HEK293 (cell line): ENCODE data around the gene BEND3.

ENCODE experiments used
- CTCF ChIA-PET: fragments of 350-600 bp; formaldehyde crosslinking; extraction: SDS; loops from one replicate; lab custom pipeline; 2021; ENCODE audit warnings: antibody characterized with exemption; lab: Yijun Ruan, JAX
- POLR2A ChIA-PET: fragments of 300-600 bp; formaldehyde crosslinking; extraction: SDS; loops from one replicate; lab custom pipeline; 2020; ENCODE audit warnings: antibody characterized with exemption, inconsistent platforms; lab: Yijun Ruan, JAX
- H3K27ac ChIP-seq: fragments of 200-500 bp; sonication (Bioruptor generic); 2 replicates; pipeline ENCODE4 v1.5.1; 2014; ENCODE audit warnings: low read depth, low read length, control low read depth, inconsistent platforms; ENCODE audit errors: extremely low read depth
- H3K36me3 ChIP-seq, 2 experiments: fragments of 200-500 bp in 1 of 2; sonication (Bioruptor generic) in 1 of 2; 1 replicate in 1 of 2; 2 replicates in 1 of 2; pipeline ENCODE4 v1.5.1; 2014 to 2017; ENCODE audit warnings: inconsistent platforms in 2 of 2, low read length in 2 of 2; ENCODE audit not compliant: control insufficient read depth in 2 of 2, insufficient read depth in 1 of 2
- H3K4me1 ChIP-seq: fragments of 200-500 bp; sonication (Bioruptor generic); 2 replicates; pipeline ENCODE4 v1.5.1; 2014; ENCODE audit warnings: mild to moderate bottlenecking, low read length, inconsistent platforms; ENCODE audit not compliant: control insufficient read depth, insufficient read depth
- H3K4me3 ChIP-seq: 2 replicates; pipeline ENCODE4 v1.5.1; 2011; ENCODE audit warnings: low read depth, mild to moderate bottlenecking, control low read depth, low read length, moderate library complexity
- H3K9me3 ChIP-seq: fragments of 200-500 bp; sonication (Bioruptor generic); 2 replicates; pipeline ENCODE4 v1.5.1; 2014; ENCODE audit warnings: low read depth, low read length, inconsistent platforms; ENCODE audit not compliant: control insufficient read depth, insufficient read depth
- GLIS1 ChIP-seq: fragments of 450-650 bp; formaldehyde crosslinking; IDR thresholded peaks from 2 replicates; pipeline ENCODE4 v1.5.1; 2016; ENCODE audit warnings: missing biosample characterization, missing genetic modification characterization
- HOXD13 ChIP-seq: sonication (generic); formaldehyde crosslinking; IDR thresholded peaks from 2 replicates; pipeline ENCODE4 v1.8.0; 2022; ENCODE audit warnings: missing genetic modification reagents, borderline replicate concordance
- MYNN ChIP-seq: fragments of 450-650 bp; formaldehyde crosslinking; IDR thresholded peaks from 2 replicates; pipeline ENCODE4 v1.5.1; 2016; ENCODE audit warnings: missing biosample characterization, missing genetic modification characterization, borderline replicate concordance
- OSR2 ChIP-seq: fragments of 450-650 bp; formaldehyde crosslinking; IDR thresholded peaks from 2 replicates; pipeline ENCODE4 v1.5.1; 2016; ENCODE audit warnings: missing biosample characterization, missing genetic modification characterization
- SP3 ChIP-seq: fragments of 450-650 bp; formaldehyde crosslinking; IDR thresholded peaks from 2 replicates; pipeline ENCODE4 v1.5.1; 2016; ENCODE audit warnings: missing biosample characterization, missing genetic modification characterization
- YY1 ChIP-seq: fragments of 450-650 bp; formaldehyde crosslinking; IDR thresholded peaks from 2 replicates; pipeline ENCODE4 v1.5.1; 2018; ENCODE audit warnings: missing biosample characterization, missing genetic modification characterization
- ZBTB17 ChIP-seq: fragments of 450-650 bp; formaldehyde crosslinking; IDR thresholded peaks from 2 replicates; pipeline ENCODE4 v1.5.1; 2016; ENCODE audit warnings: missing biosample characterization, missing genetic modification characterization
- ZBTB20 ChIP-seq: fragments of 450-650 bp; formaldehyde crosslinking; IDR thresholded peaks from 2 replicates; pipeline ENCODE4 v1.5.1; 2016; ENCODE audit warnings: missing biosample characterization, missing genetic modification characterization
- ZBTB8A ChIP-seq: fragments of 450-650 bp; formaldehyde crosslinking; IDR thresholded peaks from 2 replicates; pipeline ENCODE4 v1.5.1; 2016; ENCODE audit warnings: missing biosample characterization, missing genetic modification characterization
- ZFP37 ChIP-seq: fragments of 450-650 bp; formaldehyde crosslinking; IDR thresholded peaks from 2 replicates; pipeline ENCODE4 v1.5.1; 2016; ENCODE audit warnings: missing biosample characterization, missing genetic modification characterization
- ZFP41 ChIP-seq: fragments of 450-650 bp; formaldehyde crosslinking; IDR thresholded peaks from 2 replicates; pipeline ENCODE4 v1.5.1; 2016; ENCODE audit warnings: missing biosample characterization, missing genetic modification characterization, borderline replicate concordance
- ZNF114 ChIP-seq: fragments of 450-650 bp; formaldehyde crosslinking; IDR thresholded peaks from 2 replicates; pipeline ENCODE4 v1.5.0; 2017; ENCODE audit warnings: missing biosample characterization, missing genetic modification characterization
- ZNF121 ChIP-seq: fragments of 450-650 bp; formaldehyde crosslinking; IDR thresholded peaks from 2 replicates; pipeline ENCODE4 v1.5.1; 2016; ENCODE audit warnings: missing biosample characterization, missing genetic modification characterization
- ZNF146 ChIP-seq: fragments of 450-650 bp; formaldehyde crosslinking; IDR thresholded peaks from 2 replicates; pipeline ENCODE4 v1.5.1; 2016; ENCODE audit warnings: missing biosample characterization, missing genetic modification characterization
- ZNF24 ChIP-seq: fragments of 450-650 bp; formaldehyde crosslinking; IDR thresholded peaks from 2 replicates; pipeline ENCODE4 v1.5.1; 2016; ENCODE audit warnings: missing biosample characterization, missing genetic modification characterization
- ZNF341 ChIP-seq: fragments of 450-650 bp; formaldehyde crosslinking; IDR thresholded peaks from 2 replicates; pipeline ENCODE4; 2016; ENCODE audit warnings: low read depth, missing biosample characterization, missing genetic modification characterization
- ZNF426 ChIP-seq: fragments of 450-650 bp; formaldehyde crosslinking; IDR thresholded peaks from 2 replicates; pipeline ENCODE4 v1.5.1; 2017; ENCODE audit warnings: missing biosample characterization, missing genetic modification characterization, mild to moderate bottlenecking, inconsistent platforms, moderate library complexity
- ZNF571 ChIP-seq: fragments of 450-650 bp; formaldehyde crosslinking; IDR thresholded peaks from 2 replicates; pipeline ENCODE4 v1.5.0; 2017; ENCODE audit warnings: missing biosample characterization, missing genetic modification characterization
- ZNF585B ChIP-seq: fragments of 450-650 bp; formaldehyde crosslinking; IDR thresholded peaks from 2 replicates; pipeline ENCODE4 v1.5.1; 2016; ENCODE audit warnings: missing biosample characterization, missing genetic modification characterization
- ZNF596 ChIP-seq: fragments of 450-650 bp; IDR thresholded peaks from 2 replicates; pipeline ENCODE4 v1.5.0; 2018; ENCODE audit warnings: missing biosample characterization, mild to moderate bottlenecking, missing genetic modification characterization, moderate library complexity
- ZNF660 ChIP-seq: fragments of 450-650 bp; IDR thresholded peaks from 2 replicates; pipeline ENCODE4 v1.5.1; 2018; ENCODE audit warnings: missing biosample characterization, mild to moderate bottlenecking, missing genetic modification characterization
- ZNF670 ChIP-seq: fragments of 450-650 bp; formaldehyde crosslinking; IDR thresholded peaks from 2 replicates; pipeline ENCODE4 v1.5.1; 2016; ENCODE audit warnings: missing biosample characterization, missing genetic modification characterization, low read depth
- TF ChIP-seq, protein P1 (sequence below): fragments of 450-650 bp; formaldehyde crosslinking; IDR thresholded peaks from 2 replicates; pipeline ENCODE4 v1.5.1; 2016; ENCODE audit warnings: missing biosample characterization, missing genetic modification characterization, low read depth
- TF ChIP-seq, protein P2 (sequence below): fragments of 450-650 bp; formaldehyde crosslinking; IDR thresholded peaks from 2 replicates; pipeline ENCODE4 v1.5.1; 2017; ENCODE audit warnings: missing biosample characterization, missing genetic modification characterization
- TF ChIP-seq, protein P3 (sequence below): fragments of 450-650 bp; formaldehyde crosslinking; IDR thresholded peaks from 2 replicates; pipeline ENCODE4 v1.5.1; 2017; ENCODE audit warnings: missing biosample characterization, missing genetic modification characterization
- TF ChIP-seq, protein P4 (sequence below): fragments of 450-650 bp; formaldehyde crosslinking; IDR thresholded peaks from 2 replicates; pipeline ENCODE4 v1.5.1; 2016; ENCODE audit warnings: missing biosample characterization, missing genetic modification characterization
- TF ChIP-seq, protein P5 (sequence below): fragments of 450-650 bp; formaldehyde crosslinking; optimal IDR thresholded peaks from 2 replicates; pipeline ENCODE3; 2016; ENCODE audit warnings: missing biosample characterization, mild to moderate bottlenecking, missing genetic modification characterization

Gene BEND3

DNA sequence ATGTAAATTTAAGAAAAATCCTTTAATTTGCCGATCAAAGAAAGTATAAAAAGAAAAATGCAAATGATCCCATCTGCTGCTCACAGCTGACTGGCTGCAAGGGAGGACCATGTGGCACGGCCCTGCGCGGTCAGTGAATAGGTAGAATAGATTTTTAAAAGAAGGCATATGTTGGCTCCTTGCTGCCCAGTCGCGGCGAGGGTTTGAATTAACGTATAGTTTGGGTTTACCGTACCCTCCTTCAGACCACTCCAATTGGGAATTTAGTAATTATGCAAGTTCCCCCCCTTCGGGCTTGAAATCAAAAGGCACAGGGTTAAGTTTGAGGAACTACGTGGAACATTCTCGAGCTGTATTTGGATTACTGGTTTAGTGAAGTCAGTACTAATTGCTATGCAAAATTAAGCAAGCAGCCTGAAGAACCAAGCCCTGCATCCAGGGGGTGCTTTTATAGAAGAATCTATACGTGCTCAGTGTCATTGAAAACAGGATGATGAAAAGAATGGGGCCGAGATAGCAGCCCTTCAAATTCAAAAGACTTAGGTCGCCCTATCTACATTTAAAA, 1.1 kb upstream of the BEND3 start (continued):
- TF ChIP-seq ZBTB20 (tag by site-specific recombination): peak; percentile 65; the same call in 1 of the 2 replicates
- no peak for TF ChIP-seq ZNF670 (tag by site-specific recombination)
- no peak for TF ChIP-seq ZNF571 (tag by site-specific recombination)

DNA sequence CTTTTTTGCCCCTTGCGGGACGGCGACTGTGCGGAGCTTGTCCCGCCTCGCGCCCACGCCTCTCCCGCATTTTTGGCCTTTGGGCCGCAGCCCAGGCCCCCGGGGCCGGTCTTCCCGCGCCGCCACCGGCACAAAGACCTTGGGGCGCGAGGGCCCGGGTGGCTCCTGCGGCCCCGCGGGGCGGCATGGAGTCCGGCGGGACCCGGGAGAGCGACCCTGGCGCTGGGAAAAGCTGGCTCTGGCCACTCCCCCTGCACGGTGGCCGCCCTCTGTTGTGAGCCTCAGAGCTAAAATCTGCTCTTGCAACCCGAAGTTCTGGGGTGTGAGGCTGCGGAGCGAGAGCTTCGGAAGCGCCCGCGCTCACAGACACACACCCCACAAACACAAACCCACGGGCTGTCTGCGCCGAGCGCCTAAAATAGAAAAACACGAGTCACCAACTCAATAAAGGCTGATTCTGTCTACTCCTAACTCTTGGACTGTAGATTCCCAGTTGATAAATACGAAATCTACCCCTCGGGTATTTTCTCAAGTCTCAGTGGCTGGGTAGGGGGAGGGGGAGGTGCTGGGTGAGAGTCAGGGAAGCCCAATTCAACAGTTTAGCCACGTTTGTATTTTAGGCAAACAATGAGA, 496 bp upstream of the BEND3 start:
- Histone ChIP-seq H3K4me3 (peak overlapping the region; percentile 74), H3K27ac (peak overlapping the region; percentile 98), H3K4me1 (peaks cover 4% of the 10 kb centered on the region; the same call in 1 of the 2 replicates), H3K36me3 (no peaks in the 10 kb centered on the region; a peak in 1 of 3 replicates), H3K9me3 (no peaks in the 10 kb centered on the region)
- ChIA-PET CTCF (interaction anchor here (0.5 to 1.5 kb wide), 10 partner anchors 8 to 589 kb away, joined by 3 to 5 read pairs (median 3); no protein-coding TSS in a partner anchor), POLR2A (interaction anchor here (0.6 to 1.9 kb wide), 6 partner anchors 11 to 417 kb away, joined by 3 to 10 read pairs (median 5); partner anchors contain the start of gene PDSS2)
- TF ChIP-seq ZNF660 (tag by site-specific recombination) (0 out of 2 replicates have a peak, but pooled peaks have one; percentile 69), ZNF585B (tag by site-specific recombination) (no peak), ZNF146 (tag by site-specific recombination) (no peak), YY1 (tag by site-specific recombination) (peak; percentile 56; the same call in 1 of the 2 replicates), ZBTB8A (tag by site-specific recombination) (peak; percentile 86), ZNF114 (tag by site-specific recombination) (no peak), MYNN (tag by site-specific recombination) (no peak), ZNF121 (tag by site-specific recombination) (peak; percentile 99), SP3 (tag by site-specific recombination) (peak; percentile 41; the same call in 1 of the 2 replicates), ZNF426 (tag by site-specific recombination) (no peak), ZNF24 (peak; percentile 27; the same call in 1 of the 2 replicates), ZNF596 (tag by site-specific recombination) (peak; percentile 57; the same call in 1 of the 2 replicates), ZFP37 (tag by site-specific recombination) (no peak), HOXD13 (CRISPR knock-in tag) (no peak), ZNF341 (tag by site-specific recombination) (peak; percentile 90), OSR2 (tag by site-specific recombination) (peak; percentile 47; the same call in 1 of the 2 replicates), ZBTB17 (peak; percentile 75; the same call in 1 of the 2 replicates), ZFP41 (no peak), GLIS1 (tag by site-specific recombination) (peak; percentile 31; the same call in 1 of the 2 replicates)
- TF ChIP-seq, protein P1, sequence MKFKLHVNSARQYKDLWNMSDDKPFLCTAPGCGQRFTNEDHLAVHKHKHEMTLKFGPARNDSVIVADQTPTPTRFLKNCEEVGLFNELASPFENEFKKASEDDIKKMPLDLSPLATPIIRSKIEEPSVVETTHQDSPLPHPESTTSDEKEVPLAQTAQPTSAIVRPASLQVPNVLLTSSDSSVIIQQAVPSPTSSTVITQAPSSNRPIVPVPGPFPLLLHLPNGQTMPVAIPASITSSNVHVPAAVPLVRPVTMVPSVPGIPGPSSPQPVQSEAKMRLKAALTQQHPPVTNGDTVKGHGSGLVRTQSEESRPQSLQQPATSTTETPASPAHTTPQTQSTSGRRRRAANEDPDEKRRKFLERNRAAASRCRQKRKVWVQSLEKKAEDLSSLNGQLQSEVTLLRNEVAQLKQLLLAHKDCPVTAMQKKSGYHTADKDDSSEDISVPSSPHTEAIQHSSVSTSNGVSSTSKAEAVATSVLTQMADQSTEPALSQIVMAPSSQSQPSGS (tag by site-specific recombination): no peak
- TF ChIP-seq, protein P2, sequence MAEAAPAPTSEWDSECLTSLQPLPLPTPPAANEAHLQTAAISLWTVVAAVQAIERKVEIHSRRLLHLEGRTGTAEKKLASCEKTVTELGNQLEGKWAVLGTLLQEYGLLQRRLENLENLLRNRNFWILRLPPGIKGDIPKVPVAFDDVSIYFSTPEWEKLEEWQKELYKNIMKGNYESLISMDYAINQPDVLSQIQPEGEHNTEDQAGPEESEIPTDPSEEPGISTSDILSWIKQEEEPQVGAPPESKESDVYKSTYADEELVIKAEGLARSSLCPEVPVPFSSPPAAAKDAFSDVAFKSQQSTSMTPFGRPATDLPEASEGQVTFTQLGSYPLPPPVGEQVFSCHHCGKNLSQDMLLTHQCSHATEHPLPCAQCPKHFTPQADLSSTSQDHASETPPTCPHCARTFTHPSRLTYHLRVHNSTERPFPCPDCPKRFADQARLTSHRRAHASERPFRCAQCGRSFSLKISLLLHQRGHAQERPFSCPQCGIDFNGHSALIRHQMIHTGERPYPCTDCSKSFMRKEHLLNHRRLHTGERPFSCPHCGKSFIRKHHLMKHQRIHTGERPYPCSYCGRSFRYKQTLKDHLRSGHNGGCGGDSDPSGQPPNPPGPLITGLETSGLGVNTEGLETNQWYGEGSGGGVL (tag by site-specific recombination): 0 out of 2 replicates have a peak, but pooled peaks have one; percentile 36
- TF ChIP-seq, protein P3, sequence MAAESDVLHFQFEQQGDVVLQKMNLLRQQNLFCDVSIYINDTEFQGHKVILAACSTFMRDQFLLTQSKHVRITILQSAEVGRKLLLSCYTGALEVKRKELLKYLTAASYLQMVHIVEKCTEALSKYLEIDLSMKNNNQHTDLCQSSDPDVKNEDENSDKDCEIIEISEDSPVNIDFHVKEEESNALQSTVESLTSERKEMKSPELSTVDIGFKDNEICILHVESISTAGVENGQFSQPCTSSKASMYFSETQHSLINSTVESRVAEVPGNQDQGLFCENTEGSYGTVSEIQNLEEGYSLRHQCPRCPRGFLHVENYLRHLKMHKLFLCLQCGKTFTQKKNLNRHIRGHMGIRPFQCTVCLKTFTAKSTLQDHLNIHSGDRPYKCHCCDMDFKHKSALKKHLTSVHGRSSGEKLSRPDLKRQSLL (tag by site-specific recombination): peak; percentile 68
- TF ChIP-seq, protein P4, sequence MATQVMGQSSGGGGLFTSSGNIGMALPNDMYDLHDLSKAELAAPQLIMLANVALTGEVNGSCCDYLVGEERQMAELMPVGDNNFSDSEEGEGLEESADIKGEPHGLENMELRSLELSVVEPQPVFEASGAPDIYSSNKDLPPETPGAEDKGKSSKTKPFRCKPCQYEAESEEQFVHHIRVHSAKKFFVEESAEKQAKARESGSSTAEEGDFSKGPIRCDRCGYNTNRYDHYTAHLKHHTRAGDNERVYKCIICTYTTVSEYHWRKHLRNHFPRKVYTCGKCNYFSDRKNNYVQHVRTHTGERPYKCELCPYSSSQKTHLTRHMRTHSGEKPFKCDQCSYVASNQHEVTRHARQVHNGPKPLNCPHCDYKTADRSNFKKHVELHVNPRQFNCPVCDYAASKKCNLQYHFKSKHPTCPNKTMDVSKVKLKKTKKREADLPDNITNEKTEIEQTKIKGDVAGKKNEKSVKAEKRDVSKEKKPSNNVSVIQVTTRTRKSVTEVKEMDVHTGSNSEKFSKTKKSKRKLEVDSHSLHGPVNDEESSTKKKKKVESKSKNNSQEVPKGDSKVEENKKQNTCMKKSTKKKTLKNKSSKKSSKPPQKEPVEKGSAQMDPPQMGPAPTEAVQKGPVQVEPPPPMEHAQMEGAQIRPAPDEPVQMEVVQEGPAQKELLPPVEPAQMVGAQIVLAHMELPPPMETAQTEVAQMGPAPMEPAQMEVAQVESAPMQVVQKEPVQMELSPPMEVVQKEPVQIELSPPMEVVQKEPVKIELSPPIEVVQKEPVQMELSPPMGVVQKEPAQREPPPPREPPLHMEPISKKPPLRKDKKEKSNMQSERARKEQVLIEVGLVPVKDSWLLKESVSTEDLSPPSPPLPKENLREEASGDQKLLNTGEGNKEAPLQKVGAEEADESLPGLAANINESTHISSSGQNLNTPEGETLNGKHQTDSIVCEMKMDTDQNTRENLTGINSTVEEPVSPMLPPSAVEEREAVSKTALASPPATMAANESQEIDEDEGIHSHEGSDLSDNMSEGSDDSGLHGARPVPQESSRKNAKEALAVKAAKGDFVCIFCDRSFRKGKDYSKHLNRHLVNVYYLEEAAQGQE: peak; percentile 83
- TF ChIP-seq, protein P5, sequence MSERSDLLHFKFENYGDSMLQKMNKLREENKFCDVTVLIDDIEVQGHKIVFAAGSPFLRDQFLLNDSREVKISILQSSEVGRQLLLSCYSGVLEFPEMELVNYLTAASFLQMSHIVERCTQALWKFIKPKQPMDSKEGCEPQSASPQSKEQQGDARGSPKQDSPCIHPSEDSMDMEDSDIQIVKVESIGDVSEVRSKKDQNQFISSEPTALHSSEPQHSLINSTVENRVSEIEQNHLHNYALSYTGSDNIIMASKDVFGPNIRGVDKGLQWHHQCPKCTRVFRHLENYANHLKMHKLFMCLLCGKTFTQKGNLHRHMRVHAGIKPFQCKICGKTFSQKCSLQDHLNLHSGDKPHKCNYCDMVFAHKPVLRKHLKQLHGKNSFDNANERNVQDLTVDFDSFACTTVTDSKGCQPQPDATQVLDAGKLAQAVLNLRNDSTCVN (tag by site-specific recombination): peak; percentile 80
